B cell (primary cell): ENCODE measurements around the gene UGDH.

Experiments used
- CTCF ChIP-seq: fragments of 200-600 bp; IDR thresholded peaks from one replicate; pipeline ENCODE4 v1.8.0; 2022; ENCODE audit warnings: antibody characterized with exemption, mild to moderate bottlenecking
- EZH2 ChIP-seq: IDR thresholded peaks from 2 replicates; pipeline ENCODE4 v1.6.1; 2012; ENCODE audit warnings: borderline replicate concordance, low read depth, mild to moderate bottlenecking, moderate library complexity, low read length; ENCODE audit not compliant: insufficient read depth, poor library complexity, severe bottlenecking

- no peak for TF ChIP-seq CTCF
- TF ChIP-seq EZH2, result no peak
Observed at GRCh38 chr4:39452860-39453587, 74.2 kb downstream of the UGDH start.
